Measurements from ENCODE around the gene EEIG2.

EEIG2 gene

DNA sequence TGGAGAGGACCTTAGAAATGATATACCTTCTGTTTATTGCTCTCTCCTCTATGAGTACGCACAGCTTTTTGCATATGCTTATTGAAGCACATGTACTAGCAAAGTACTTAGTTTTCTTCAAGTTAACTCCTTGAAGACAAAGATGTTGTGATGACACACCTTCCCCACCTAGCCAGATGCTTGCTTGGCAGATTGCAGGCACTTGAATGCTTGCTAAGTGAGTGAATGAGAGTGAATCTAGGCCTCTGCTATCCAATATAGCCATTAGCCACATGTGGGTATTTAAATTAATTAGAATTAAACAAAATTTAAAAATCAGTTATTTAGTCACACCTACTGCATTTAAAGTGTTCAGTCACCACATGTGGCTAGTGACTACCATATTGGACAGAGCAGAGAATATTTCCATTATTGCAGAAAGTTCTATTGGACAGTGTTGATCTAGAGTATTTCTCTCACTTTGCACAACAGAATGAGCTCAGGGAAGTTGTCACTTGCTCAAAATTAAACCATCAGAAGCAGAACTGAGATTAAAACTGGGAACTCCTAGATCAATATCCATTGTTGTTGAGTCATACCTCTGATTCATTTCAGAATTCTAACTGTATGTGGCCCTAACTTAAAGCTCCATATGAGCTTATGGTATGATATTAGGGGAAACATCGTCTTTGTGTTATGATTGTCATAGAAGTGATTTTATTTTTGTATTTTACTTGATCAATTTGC is 8.6 kb upstream of the EEIG2 start:
- DNase-seq (ENCODE audit: low spot score) = no peak

DNA sequence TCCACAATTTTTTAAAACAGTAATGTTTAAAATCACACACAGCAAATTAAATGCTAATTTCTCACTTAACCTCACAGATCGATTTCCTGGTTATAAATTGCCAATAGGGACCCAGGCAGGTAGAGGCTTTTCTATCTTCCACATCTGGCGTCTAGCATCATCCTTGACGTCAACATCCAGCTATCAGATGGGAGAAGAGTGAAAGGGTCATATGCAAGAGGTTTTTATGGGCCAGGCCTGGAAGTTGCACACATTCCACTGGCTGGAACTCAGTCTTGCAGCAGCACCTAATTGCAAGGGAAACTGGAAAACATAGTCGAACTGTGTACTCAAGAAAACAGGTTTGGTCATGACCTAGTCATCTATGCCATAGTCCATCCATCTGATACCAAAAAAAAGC is 6.0 kb upstream of the EEIG2 start:
- no peak for DNase-seq (ENCODE audit: low spot score)

DNA sequence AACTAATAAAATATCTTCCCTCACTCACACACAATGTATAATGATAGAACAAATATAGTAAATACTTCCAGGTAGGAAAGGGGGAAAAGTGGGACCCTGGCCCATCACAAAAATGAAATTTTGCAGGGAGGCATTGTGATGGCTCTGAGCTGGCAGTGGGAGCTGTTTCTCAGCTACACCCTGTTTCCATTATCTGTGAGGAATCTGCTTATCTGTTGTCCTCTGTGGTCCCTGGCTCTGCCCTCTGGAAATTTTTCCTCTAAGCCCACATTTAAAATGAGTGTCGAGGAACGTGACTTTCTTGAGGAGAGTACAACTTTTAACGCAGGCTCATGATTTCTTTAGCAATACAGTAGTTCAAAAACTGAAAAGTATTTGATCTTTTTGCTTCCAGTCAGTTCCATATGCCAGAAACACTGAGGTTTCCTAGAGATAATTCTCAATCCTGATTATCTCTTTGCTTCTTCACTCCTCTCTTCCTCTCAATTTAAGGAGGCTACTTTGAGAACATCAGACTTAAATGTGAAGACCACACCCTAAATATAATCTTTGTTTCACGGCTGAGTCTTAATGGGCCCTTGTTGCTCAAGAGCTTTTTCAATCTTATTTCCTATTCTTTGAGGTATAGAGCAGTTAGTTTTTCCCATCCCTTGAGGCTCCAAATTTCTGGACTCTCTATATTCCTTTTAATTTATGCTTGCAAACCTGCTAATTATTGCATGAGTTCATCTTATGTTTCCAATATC is 5.0 kb upstream of the EEIG2 start:
- DNase-seq (ENCODE audit: low spot score) = no peak

DNA sequence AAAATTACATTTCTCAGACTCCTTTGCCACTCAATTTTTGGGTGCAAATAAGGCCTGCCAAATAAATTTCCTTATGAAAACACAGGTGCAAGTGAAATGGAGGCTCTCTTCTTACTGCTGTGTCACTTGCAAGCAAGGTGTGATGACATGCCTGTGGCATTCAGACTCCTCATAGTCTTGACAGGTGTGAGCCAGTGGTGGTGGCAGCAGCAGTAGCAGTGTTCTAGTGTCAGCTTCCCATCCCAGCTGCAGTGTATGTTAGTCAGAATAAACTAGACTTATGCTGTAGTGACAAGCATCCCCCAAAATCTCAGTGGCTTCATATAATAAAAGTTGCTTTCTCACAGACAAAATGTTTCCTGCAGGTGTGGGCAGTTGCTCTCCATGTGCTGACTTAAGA is 3.8 kb upstream of the EEIG2 start:
- no peak for DNase-seq (ENCODE audit: low spot score)

DNA sequence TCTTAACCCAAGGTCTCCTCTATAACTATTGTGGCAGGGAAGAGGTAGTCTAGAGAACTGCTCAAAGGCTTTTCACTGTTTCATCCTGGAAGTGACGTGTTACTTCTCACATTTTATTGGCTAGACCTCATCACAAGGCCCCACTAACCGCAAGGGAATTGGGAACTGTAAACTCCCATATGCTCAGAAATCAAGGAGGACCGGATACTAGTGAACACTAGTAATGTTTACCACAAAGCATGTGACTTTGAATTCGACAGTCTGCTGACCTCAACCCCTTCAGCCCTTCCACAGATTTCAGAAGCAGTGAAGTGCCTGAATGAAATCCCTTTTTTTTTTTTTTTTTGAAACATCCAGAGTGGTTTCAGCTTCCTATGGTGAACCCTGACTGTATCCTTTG is 3.4 kb upstream of the EEIG2 start:
- no peak for DNase-seq (ENCODE audit: low spot score)

DNA sequence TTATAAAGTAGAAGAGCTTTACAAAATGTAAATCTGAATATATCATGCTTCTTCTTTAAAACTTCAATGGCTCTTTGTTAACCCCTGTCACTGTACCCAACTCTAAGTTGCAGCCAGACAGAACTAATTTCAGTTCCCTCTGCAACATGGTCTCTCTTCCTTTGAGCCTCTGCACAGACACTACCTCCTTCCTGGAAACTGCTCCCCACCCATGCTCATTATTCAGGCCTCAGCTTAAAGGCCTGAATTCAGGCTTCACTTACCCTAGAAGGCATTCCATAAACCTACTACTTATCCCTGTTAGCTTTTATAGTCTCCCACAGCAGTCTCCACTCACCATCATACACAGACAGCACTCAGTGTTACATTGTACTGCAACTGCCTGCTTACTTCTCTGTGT is 2.6 kb upstream of the EEIG2 start:
- peak; percentile 22 for DNase-seq (ENCODE audit: low spot score)

DNA sequence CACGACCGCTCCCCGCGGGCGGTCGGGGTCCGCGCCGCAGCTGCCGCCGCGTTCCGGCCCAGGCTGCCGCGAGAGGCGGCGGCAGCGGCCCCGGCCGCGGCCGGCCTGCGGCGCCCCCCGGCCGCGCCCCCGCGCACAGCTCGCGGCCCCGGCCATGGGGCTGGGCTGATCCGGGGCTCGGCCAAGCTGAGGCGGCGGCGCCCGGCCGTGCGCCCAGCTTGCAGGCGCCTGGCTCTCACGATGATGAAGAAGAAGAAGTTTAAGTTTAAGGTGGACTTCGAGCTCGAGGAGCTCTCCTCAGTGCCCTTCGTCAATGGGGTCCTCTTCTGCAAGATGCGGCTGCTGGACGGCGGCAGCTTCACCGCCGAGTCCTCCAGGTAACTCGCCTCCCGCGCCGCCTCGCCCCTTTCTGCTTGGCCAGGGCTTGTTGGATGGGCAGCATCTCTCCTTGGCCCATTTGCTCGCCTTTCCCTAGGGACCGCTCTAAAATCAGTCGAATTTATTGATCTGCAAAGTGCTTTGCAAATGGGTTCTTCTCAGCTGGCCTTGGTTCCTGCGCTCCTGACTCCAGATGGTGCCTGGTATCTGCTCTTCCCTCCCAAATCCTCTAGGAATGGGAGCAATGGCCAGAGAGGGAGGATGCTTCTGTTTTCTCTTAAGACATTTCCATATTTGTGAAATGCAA is 431 bp downstream of the EEIG2 start:
- peak; percentile 41 for DNase-seq (ENCODE audit: low spot score)

DNA sequence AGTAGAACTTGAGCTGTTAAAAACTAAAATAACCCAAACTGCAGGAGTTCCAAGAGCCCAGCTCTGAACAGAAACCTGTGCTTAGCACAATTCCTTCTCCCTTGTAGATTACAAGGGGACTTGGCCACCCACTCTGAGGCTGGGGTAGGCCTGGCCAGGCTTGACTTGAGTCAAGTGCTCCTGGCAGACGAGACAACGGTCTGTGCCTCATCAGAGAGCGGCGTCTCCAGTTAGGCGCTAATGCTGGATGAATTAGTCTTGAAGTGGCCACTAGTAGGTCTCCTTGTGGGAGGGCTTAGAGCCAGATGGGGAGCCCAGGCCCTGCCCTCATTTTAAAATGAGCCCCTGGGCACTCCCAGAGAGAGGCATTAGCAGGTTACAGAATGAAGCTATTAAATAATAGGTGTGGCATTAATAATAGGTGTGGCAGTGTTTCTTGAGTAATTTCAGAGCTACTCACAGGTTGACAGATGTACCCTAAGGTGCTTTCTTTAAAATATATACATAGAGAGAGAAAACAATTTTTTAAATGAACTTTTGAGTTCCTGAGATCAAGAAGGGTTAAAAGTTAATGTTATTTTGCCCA is 1.1 kb downstream of the EEIG2 start:
- DNase-seq (ENCODE audit: low spot score) = peak; percentile 83

DNA sequence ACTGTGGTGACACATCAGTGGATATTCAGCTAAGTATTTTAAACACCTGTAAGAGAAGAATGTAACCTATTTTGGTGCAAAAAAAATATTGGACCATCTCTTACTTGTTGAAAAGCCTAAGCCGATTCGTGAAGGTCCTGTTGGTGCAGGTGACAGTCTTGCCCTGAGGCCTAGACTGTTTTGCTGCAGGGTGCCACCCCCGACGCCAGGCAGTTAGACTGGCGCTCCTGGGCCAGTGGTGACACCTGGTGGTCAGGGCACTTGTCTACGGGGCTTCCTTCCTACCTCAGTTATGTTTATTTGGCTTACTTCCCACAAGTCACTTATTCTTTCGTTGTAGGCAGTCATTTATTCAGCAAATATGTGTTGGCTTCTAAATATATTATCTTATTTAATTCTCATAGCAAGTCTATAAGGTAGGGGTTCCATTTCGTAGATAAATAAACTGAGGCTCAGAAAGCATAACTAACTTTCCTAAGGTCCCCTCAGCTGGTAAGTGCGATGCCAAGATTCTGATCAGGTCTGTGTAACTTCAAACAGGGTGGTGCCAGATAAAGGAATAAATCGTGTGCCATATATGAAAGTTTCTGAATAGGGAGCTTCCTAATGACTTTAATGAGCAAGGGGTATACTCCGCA is 1.9 kb downstream of the EEIG2 start:
- DNase-seq (ENCODE audit: low spot score) = peak; percentile 91

DNA sequence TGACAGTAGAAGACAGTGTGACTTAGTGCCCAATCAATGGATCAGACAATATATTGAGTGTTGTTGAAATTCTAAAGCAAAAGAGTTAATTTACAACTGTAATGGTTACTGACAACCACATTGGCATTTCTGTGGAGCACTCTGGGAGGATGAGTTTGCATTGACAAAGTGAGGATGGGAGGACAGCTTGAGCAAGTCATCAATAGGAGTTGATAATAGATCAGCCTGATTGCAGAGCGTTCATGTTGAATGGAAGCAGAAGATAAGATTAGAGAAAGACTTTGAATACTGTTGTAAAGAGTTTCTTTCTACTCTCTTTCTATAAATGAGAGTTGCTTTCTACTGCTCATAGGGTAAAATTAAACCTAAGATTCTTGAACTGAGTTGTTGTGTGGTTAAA is 3.9 kb downstream of the EEIG2 start:
- no peak for DNase-seq (ENCODE audit: low spot score)

DNA sequence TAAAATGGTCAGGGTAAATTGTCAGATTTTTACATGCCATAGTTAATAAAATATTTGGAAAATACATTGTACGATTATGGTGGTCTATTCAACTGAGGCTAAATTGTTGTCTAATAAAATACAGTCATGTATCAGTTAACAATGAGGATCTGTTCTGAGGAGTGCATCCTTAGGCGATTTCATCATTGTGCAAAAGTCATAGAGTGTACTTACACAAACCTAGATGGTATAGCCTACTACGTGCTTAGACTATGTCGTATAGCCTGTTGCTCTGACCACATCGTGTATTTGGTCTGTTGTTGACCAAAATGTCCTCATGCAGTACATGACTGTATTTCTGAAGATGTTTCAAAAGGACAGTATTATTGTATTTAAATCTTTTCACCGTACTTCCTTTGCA is 5.2 kb downstream of the EEIG2 start:
- DNase-seq (ENCODE audit: low spot score) = no peak

DNA sequence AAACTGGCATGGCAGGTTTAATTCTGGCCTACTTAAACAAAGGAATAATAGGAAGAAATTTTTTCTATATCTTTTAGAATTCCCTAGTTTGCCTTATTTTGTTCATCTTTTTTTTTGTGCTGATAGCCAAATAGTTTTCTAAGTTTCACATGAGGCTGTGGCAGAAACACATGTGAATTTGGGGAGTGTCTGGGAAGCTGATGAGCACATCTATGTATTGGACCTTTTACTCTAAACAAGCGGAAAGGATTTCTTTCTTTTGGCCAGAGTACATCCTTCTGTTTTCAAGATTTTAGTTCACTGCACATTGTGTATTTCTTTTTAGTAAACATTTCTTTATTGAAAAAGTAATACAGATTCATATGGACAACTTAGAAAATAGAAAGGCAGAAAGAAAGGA is 5.6 kb downstream of the EEIG2 start:
- no peak for DNase-seq (ENCODE audit: low spot score)

DNA sequence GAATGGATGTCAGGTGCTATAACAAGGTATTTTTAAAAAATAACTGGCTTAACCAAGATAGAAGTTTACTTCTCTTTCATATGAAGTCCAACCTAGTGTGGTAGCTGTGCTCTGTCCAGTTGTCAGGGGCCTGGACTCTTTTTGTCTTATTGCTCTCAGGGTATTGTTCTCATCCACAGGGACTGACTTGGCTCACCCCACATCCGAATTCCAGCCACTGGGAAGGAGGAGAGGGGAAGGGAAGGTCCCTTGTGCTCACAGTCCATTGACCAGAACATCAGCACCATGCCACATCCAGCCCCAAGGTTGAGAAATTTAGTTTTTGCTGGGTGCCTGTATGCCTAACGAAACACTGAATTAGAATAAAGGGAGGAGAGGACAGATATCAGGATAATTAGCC is 8.7 kb downstream of the EEIG2 start:
- DNase-seq (ENCODE audit: low spot score) = no peak

DNA sequence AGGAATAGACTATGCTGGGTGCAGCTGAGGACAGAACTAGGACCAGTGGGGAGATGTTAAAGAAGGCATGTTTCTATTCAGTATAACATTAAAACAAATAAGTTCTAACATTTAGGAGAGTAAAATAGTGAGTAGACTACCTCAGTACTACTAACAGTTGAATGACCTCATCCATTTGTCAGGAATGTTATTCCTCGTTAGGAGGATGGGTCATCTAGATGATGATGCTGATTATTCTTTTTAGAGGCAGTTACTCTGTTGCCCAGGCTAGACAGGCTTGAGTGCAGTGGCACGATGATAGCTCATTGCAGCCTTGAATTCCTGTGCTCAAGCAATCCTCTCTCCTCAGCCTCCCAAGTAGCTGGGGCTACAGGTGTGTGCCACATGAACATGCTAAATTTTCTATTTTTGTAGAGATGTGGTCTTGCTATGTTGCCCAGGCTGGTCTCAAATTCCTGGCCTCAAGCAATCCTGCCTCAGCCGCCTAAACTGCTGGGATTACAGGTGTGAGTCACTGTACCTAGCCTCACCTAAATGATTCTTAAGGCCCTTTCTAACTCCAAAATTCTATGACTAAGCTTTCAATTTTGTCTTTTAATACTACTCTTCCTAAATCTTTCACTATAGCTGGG is 9.3 kb downstream of the EEIG2 start:
- no peak for DNase-seq (ENCODE audit: low spot score)

DNA sequence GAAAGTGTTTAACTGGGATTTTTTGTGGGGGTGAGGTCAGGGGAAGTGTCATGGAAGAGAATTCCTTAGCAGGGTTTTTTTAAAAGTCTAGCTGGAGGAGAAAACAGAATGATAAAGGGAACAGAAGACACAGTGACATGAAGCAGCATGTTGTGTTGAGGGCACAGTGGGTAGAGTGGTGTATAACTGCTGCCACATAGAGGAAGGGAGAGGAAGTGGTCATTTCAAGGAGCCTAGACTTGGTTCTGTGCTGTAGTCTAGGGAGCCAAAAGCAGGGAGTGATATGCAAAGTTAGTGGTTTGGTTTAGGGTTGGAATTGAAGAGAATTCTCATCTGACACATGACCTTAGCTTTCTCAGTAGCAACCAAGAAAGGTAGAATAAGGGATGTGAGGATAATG is 10.2 kb downstream of the EEIG2 start:
- peak; percentile 56 for DNase-seq (ENCODE audit: low spot score)

DNA sequence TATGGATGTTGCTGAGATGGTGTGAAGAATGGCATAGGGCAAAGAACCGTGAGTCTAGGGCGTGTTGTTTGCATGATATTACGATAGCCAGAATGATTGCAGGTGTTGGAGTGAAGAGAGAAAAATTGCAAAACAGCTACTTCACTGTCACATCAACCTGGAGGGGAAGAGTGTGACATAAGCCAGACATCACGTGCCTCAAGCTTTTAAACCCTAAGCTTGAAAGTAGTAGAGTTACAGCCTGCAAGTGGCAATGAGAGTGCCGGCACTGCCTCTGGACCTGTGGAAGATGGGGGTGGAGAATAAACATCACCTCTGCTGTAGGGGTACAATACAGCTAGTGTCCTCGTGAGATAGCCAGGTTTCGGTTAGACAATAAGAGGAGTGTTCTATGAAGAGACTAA is 11.1 kb downstream of the EEIG2 start:
- no peak for DNase-seq (ENCODE audit: low spot score)

DNA sequence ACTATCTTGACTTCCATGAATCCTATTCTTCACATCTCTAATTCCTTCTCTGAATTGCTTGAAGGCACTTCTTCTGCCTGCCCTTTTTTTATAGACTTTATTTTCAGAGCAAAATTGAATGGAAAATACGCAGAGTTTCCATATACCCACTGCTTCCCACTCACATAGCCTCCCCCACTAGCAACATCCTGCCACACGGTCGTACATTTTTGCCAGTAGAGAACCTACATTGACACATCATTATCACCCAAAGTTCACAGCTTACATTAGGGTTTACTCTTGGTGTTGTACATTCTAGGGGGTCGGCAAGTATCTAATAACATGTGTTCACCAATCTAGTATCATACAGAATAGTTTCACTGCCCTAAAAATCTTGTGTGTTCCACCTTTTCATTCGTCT is 12.3 kb downstream of the EEIG2 start:
- DNase-seq (ENCODE audit: low spot score) = no peak

DNA sequence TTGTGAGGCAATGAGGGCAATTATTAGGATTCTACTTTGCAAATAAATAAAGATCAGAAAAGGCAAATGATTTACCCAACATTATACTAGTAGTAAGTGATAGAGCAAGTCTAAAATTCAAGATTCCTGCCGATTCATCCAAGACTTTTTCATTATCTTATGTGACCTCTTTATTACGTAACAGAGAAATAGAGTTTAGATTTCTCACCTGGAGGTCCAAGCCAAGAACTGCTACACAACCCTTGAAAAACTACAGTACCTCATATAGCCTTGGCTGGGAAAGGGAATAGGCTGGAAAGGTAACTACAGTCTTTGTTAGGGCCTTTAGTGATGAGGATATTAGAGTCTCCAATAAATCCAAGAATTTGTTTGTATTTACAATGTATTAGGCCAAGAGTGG is 13.3 kb downstream of the EEIG2 start:
- DNase-seq (ENCODE audit: low spot score) = no peak

DNA sequence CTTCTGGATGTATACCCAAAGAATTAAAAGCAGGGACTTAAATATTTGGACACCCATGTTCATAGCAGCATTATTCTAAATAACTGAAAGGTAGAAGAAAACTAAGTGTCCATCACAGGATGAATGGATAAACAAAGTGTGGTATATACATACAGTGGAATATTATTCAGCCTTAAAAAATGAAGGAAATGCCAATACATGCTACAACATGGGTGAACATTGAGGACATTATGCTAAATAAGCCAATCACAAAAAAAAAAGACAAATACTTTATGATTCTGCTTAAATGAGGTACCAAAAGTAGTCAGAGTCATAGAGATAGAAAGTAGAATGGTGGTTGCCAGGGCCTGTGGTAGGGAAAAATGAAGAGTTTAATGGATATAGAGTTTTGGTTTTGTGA is 14.1 kb downstream of the EEIG2 start:
- no peak for DNase-seq (ENCODE audit: low spot score)

DNA sequence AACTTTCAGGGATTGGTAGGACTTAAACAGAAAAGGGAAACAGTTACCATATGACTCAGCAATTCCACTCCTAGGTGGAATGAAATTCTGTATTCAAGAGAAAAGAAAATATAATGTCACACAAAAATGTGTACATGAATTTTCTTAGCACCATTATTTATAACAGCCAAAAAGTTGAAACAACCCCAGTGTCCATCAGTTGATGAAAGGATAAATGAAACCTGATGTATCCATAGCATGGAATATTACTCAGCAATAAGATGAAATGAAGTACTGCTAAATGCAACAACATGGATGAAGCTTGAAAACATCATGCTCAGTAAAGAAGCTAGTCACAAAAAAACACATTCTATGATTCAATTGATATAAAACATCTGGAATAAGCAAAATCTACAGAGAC is 15.5 kb downstream of the EEIG2 start:
- no peak for DNase-seq (ENCODE audit: low spot score)

DNA sequence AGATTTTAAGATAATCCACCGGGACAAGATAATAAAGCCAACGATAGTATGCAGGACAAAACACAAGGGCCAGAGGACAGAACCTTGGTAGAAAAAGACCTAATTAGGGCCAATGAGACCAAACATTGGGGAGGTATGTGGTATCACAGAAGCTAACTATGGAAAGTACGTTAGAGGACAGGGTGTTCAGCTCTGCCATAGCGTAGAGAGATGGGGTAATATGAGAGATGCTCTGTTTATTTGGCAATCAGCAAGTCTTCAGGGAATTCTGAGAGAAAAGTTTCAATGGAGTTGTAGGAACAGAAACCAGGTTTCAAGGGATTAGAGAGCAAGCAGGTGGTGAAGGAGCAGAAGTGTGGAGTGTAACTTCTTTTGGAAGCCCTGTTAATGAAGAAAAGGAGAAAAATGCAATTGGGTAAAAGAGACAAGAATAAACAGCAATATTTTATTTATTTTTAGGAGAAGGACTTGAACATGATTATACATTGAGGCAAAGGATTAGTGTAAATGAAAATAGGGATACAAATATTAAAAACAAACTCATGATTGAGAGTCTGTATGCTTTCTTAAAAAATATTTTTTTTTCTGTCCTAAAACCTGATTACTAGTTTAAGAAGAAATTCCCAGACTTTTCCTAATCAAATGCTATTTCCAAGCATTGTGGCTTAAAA is 24.0 kb downstream of the EEIG2 start:
- no peak for DNase-seq (ENCODE audit: low spot score)
